HL-60 (cell line): ENCODE results near the gene GRP.

Source experiments
- DNase-seq, 2 experiments: peaks; one replicate each; pipeline ENCODE4 v3.0.0-alpha.2; 2010 to 2020; ENCODE audit warnings: low read depth in 1 of 2, low spot score in 1 of 2
- H3K27ac ChIP-seq: fragments of 250-450 bp; sonication (Bioruptor Pico); replicated peaks from 2 replicates; pipeline ENCODE4 v1.5.1; 2020; ENCODE audit warnings: mild to moderate bottlenecking, moderate library complexity
- H3K27me3 ChIP-seq: fragments of 250-450 bp; sonication (Bioruptor Pico); 2 replicates; pipeline ENCODE4 v1.5.1; 2021; ENCODE audit warnings: mild to moderate bottlenecking, moderate library complexity; ENCODE audit not compliant: insufficient read depth, poor library complexity, severe bottlenecking
- H3K4me3 ChIP-seq: replicated peaks from 2 replicates; pipeline ENCODE4 v1.5.1; 2011; ENCODE audit warnings: mild to moderate bottlenecking, control low read depth, low read length; ENCODE audit not compliant: insufficient read depth
- GABPA ChIP-seq: IDR thresholded peaks from 2 replicates; pipeline ENCODE4 v1.6.1; 2012; ENCODE audit warnings: low read depth
- POLR2AphosphoS5 ChIP-seq: IDR thresholded peaks from 2 replicates; pipeline ENCODE4 v1.6.1; 2012; ENCODE audit warnings: low read depth
- REST ChIP-seq: IDR thresholded peaks from 2 replicates; pipeline ENCODE4 v1.6.1; 2012; ENCODE audit warnings: low read depth; ENCODE audit not compliant: insufficient replicate concordance
- SPI1 ChIP-seq: IDR thresholded peaks from 2 replicates; pipeline ENCODE4 v1.6.1; 2012; ENCODE audit warnings: low read depth, mild to moderate bottlenecking, borderline replicate concordance
- TF ChIP-seq, protein P1 (sequence below): IDR thresholded peaks from one replicate; pipeline ENCODE4 v1.5.1; 2011; ENCODE audit warnings: low read length, control low read depth, inconsistent platforms; ENCODE audit not compliant: insufficient read depth

GRP gene

DNA sequence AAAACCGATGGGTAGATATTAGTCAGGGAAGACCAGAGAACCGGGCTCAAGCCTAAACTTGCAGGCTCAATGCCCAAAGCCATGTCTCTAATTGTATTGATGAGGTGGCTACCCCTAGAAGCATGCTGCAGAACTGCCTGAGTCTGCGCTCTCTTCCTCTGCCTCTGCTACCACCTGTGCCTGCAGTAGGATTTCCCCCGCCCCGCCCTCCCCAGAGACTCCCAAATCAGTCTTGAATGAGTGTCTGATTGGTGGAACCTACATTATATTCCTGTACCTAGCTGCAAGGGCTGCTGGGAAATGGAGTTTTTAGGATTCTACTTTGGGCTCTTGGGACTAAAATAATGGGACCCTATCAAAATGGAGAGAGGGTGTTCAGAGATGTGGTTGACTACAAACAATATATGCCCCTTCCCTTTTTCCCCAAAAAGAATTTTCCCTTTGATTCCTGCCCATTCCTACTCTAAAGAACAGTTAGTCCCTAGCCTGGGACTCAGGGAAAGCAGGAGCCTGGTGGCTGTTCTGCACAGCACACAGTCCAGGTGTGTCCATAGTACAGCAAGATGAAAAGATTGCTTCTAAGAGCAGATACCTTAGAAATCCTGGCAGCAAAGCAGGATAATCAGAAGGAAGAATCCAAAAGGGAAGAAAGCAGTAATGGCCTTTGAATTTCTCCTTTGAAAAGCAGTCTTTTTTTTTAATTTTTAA is 12.5 kb downstream of the GRP start:
- DNase-seq: no peak
- Histone ChIP-seq H3K27ac (no peak overlapping the region), H3K27me3 (peaks cover 23% of the 10 kb centered on the region), H3K4me3 (no peak overlapping the region)
- TF ChIP-seq REST (no peak), GABPA (no peak), POLR2AphosphoS5 (no peak), SPI1 (no peak)
- TF ChIP-seq, protein P1, sequence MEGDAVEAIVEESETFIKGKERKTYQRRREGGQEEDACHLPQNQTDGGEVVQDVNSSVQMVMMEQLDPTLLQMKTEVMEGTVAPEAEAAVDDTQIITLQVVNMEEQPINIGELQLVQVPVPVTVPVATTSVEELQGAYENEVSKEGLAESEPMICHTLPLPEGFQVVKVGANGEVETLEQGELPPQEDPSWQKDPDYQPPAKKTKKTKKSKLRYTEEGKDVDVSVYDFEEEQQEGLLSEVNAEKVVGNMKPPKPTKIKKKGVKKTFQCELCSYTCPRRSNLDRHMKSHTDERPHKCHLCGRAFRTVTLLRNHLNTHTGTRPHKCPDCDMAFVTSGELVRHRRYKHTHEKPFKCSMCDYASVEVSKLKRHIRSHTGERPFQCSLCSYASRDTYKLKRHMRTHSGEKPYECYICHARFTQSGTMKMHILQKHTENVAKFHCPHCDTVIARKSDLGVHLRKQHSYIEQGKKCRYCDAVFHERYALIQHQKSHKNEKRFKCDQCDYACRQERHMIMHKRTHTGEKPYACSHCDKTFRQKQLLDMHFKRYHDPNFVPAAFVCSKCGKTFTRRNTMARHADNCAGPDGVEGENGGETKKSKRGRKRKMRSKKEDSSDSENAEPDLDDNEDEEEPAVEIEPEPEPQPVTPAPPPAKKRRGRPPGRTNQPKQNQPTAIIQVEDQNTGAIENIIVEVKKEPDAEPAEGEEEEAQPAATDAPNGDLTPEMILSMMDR: no peak

DNA sequence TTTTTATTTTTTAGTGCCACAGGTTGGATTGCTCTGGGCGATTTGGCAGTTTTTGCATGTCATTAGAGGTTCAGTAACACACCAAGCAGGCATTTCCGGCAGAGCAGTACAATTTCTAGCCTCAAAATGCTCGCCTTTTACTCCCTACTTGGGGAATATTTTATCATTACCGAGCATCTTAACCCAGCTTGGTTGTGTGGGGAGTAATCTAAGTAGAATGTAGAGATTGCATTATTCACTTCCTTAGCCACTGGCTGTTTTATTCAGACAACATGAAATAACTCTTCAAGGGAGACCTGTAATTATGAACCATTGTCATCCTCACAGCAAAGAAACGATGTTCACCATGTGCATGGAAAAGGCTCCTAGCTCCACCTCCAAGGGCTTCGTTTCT is 13.1 kb downstream of the GRP start:
- no peak overlapping the region for H3K27ac ChIP-seq
- no peak for TF ChIP-seq POLR2AphosphoS5
- no peak for TF ChIP-seq GABPA
- TF ChIP-seq, protein P1: no peak

GRCh38 chr18:59238385-59238784 is 18.4 kb downstream of the GRP start:
- Histone ChIP-seq H3K27ac (no peak overlapping the region), H3K27me3 (no peaks in the 10 kb centered on the region), H3K4me3 (no peak overlapping the region)
- TF ChIP-seq, protein P1: no peak
- TF ChIP-seq GABPA (no peak), SPI1 (no peak), REST (no peak), POLR2AphosphoS5 (no peak)
- no peak for DNase-seq

More for the DNA sequence above, 13.1 kb downstream of the GRP start:
- Histone ChIP-seq H3K27me3 (peaks cover 18% of the 10 kb centered on the region), H3K4me3 (no peak overlapping the region)
- no peak for DNase-seq

DNA sequence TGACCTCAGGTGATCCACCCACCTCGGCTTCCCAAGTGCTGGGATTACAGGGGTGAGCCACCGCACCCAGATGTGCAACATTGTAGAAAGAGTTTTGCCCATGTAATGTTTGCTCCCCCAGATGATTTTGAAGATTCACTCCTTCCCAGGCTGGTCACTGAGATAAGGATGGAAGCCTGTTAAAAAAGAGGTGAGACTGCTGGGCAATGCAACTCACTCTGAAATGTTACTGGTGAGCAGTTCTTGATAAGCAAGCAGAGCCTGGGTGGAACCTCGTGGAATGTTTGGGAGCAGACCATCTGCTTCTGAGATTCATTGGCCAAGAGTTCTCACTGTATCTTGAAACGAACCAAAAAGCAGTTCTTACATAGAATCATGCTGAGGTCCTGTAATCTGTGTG is 19.7 kb downstream of the GRP start:
- Histone ChIP-seq H3K27ac (no peak overlapping the region), H3K4me3 (no peak overlapping the region), H3K27me3 (no peaks in the 10 kb centered on the region)
- TF ChIP-seq, protein P1: no peak
- TF ChIP-seq GABPA (no peak), SPI1 (no peak), REST (no peak), POLR2AphosphoS5 (no peak)
- DNase-seq: no peak
